Fibroblast of lung (primary cell): Measurements from ENCODE around the gene ROBO1. TPM values are rescaled to one million over a fixed set of nuclear protein-coding genes. Genes with fewer than 3 reads are reported as not detected.

Experiments
- DNase-seq, 2 donors: peaks; one replicate each; pipeline versions ENCODE4 v3.0.0 to v3.0.0-alpha.2; 2010; ENCODE audit warnings: low read depth in 2 of 2
- H2AFZ ChIP-seq: 2 replicates; pipeline ENCODE4 v1.5.1; 2012; ENCODE audit warnings: low read length, control low read depth, inconsistent platforms
- H3K27ac ChIP-seq: 2 replicates; pipeline ENCODE4 v1.5.1; 2011; ENCODE audit warnings: low read length, control low read depth; ENCODE audit not compliant: insufficient read depth
- H3K27me3 ChIP-seq: 2 replicates; pipeline ENCODE4 v1.5.1; 2011; ENCODE audit warnings: mild to moderate bottlenecking, low read length; ENCODE audit not compliant: control insufficient read depth, insufficient read depth
- H3K36me3 ChIP-seq: 2 replicates; pipeline ENCODE4 v1.5.1; 2011; ENCODE audit warnings: low read length; ENCODE audit not compliant: control insufficient read depth, insufficient read depth
- H3K4me1 ChIP-seq: 2 replicates; pipeline ENCODE4 v1.5.1; 2011; ENCODE audit warnings: low read length; ENCODE audit not compliant: control insufficient read depth, insufficient read depth; ENCODE audit errors: extremely low read depth
- H3K4me2 ChIP-seq: 2 replicates; pipeline ENCODE4 v1.5.1; 2011; ENCODE audit warnings: low read length, control low read depth; ENCODE audit not compliant: insufficient read depth; ENCODE audit errors: extremely low read depth
- H3K4me3 ChIP-seq, 4 experiments: fragments of 200-600 bp in 1 of 4; sonication (generic) in 1 of 4; replicated peaks in 1 of 4; 2 replicates each; pipeline ENCODE4 v1.5.1; 2011 to 2016; ENCODE audit warnings: low read length in 4 of 4, low read depth in 3 of 4, mild to moderate bottlenecking in 3 of 4, control low read depth in 2 of 4, inconsistent platforms in 1 of 4, mixed read lengths in 1 of 4; ENCODE audit not compliant: insufficient read depth in 1 of 4; ENCODE audit errors: control extremely low read depth in 1 of 4
- H3K79me2 ChIP-seq: 2 replicates; pipeline ENCODE4 v1.5.1; 2012; ENCODE audit warnings: mild to moderate bottlenecking, low read length, inconsistent platforms; ENCODE audit not compliant: control insufficient read depth, insufficient read depth
- H3K9ac ChIP-seq: 2 replicates; pipeline ENCODE4 v1.5.1; 2011; ENCODE audit warnings: mild to moderate bottlenecking, low read length, control low read depth; ENCODE audit not compliant: insufficient read depth
- H3K9me3 ChIP-seq: 2 replicates; pipeline ENCODE4 v1.5.1; 2012; ENCODE audit warnings: low read depth, low read length; ENCODE audit not compliant: control insufficient read depth, insufficient read depth
- H4K20me1 ChIP-seq: 2 replicates; pipeline ENCODE4 v1.5.1; 2011; ENCODE audit warnings: low read length; ENCODE audit not compliant: control insufficient read depth, insufficient read depth; ENCODE audit errors: extremely low read depth
- EZH2 ChIP-seq: IDR thresholded peaks from 2 replicates; pipeline ENCODE4 v1.5.1; 2012; ENCODE audit warnings: low read length, control low read depth, mild to moderate bottlenecking; ENCODE audit errors: missing control alignments
- polyA plus RNA-seq, 2 donors: library from polyadenylated mRNA; depleted of rRNA in 1 of 2; stranded (reverse) in 1 of 2; unstranded in 1 of 2; fragments of >200 nt; gene quantifications; 2 replicates each; pipeline ENCODE4 v1.2.1, GENCODE V29; 2011 to 2012; ENCODE audit warnings: missing spikeins in 1 of 2
- total RNA-seq: library from RNA; depleted of rRNA; stranded (reverse); fragments of >200 nt; gene quantifications from 2 replicates; pipeline ENCODE4 v1.2.1, GENCODE V29; 2014
- TF ChIP-seq, protein P1 (sequence below), 2 donors: IDR thresholded peaks in 1 of 2; conservative IDR thresholded peaks in 1 of 2; 1 replicate in 1 of 2; 2 replicates in 1 of 2; pipeline ENCODE4 v1.5.1; 2011 to 2012; ENCODE audit warnings: low read length in 2 of 2, control low read depth in 1 of 2, inconsistent platforms in 1 of 2, low read depth in 1 of 2, mild to moderate bottlenecking in 1 of 2

ROBO1 gene
- total and polyA plus RNA-seq, 2 donors (not counting 1 experiment from before 2014, with no cell fraction given), result 53.8 to 104 TPM

DNA sequence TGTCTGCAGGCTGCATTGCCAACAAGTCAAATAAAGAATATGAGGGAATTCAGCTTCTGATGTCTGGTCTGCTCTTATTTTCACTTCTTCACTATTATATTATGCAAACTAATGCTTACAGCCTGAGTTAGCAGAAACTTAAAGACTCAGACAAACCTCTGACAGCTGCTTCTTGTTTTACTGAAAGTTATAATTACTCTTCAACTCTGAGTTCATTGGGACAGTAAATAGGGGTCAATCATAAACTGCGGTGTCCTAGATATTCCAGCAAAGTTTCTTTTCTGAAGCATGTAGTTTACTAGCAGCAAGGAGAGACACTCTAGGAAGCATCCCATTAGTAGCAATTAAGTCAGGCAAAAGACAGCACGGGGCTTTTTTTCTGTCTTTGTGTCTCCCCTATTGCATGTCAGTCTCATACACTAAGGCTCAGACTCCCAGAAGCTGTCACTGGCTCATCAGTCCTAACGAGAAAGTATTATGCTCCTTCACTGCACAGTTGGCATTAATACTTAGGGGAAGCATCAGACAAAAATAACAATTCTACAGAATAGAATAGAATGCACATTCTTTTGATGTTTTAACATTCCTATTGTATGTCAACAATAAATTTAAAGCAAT, 1060.8 kb downstream of the ROBO1 start:
- H4K20me1 ChIP-seq, result no peaks in the 10 kb centered on the region
- no peak overlapping the region for H3K4me3 ChIP-seq
- H3K79me2 ChIP-seq, result no peaks in the 10 kb centered on the region
- no peaks in the 10 kb centered on the region for H3K36me3 ChIP-seq
- TF ChIP-seq EZH2, result no peak
- TF ChIP-seq, protein P1, sequence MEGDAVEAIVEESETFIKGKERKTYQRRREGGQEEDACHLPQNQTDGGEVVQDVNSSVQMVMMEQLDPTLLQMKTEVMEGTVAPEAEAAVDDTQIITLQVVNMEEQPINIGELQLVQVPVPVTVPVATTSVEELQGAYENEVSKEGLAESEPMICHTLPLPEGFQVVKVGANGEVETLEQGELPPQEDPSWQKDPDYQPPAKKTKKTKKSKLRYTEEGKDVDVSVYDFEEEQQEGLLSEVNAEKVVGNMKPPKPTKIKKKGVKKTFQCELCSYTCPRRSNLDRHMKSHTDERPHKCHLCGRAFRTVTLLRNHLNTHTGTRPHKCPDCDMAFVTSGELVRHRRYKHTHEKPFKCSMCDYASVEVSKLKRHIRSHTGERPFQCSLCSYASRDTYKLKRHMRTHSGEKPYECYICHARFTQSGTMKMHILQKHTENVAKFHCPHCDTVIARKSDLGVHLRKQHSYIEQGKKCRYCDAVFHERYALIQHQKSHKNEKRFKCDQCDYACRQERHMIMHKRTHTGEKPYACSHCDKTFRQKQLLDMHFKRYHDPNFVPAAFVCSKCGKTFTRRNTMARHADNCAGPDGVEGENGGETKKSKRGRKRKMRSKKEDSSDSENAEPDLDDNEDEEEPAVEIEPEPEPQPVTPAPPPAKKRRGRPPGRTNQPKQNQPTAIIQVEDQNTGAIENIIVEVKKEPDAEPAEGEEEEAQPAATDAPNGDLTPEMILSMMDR (conservative IDR thresholded peaks at IDR 0.05 in 1 of 2, IDR thresholded peaks at IDR 0.05 in 1 of 2; ENCODE audit: low read depth in 1 of 2, low read length in 2 of 2), result no peak
- H3K9ac ChIP-seq, result no peak overlapping the region
- DNase-seq, result no peak
- H2AFZ ChIP-seq, result no peak overlapping the region
- H3K9me3 ChIP-seq, result no peaks in the 10 kb centered on the region
- H3K27me3 ChIP-seq, result no peaks in the 10 kb centered on the region
- H3K4me2 ChIP-seq, result no peak overlapping the region
- H3K4me1 ChIP-seq, result no peaks in the 10 kb centered on the region
- no peak overlapping the region for H3K27ac ChIP-seq

DNA sequence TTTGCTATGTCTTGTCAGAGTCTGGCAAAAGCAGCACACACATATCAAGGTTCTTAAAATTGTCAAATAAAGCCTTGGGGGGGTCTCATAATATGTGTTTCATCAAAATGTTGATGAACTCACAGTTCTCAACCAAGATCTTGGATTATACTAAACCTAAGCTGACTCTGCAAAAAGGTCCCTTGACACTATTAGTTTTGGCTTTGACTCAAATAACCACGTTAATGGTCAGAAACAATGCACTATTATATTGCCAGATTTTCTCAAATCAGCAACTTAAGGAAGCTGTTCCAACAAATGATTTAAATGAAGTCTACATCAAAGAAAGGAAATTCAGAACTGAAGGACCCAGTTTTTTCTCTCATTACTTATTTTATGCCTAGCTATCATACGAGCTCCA, 1063.9 kb downstream of the ROBO1 start:
- no peaks in the 10 kb centered on the region for H3K79me2 ChIP-seq
- H3K27ac ChIP-seq, result no peak overlapping the region
- no peaks in the 10 kb centered on the region for H3K27me3 ChIP-seq
- no peak overlapping the region for H3K4me3 ChIP-seq
- no peaks in the 10 kb centered on the region for H4K20me1 ChIP-seq
- H3K9ac ChIP-seq, result no peak overlapping the region
- no peaks in the 10 kb centered on the region for H3K9me3 ChIP-seq
- no peaks in the 10 kb centered on the region for H3K4me1 ChIP-seq
- TF ChIP-seq, protein P1 (conservative IDR thresholded peaks at IDR 0.05 in 1 of 2, IDR thresholded peaks at IDR 0.05 in 1 of 2; ENCODE audit: low read depth in 1 of 2, low read length in 2 of 2), result no peak
- TF ChIP-seq EZH2, result no peak
- H3K4me2 ChIP-seq, result no peak overlapping the region
- DNase-seq, result peak in 1 of 2 donors; percentile 31
- H2AFZ ChIP-seq, result no peak overlapping the region
- no peaks in the 10 kb centered on the region for H3K36me3 ChIP-seq

DNA sequence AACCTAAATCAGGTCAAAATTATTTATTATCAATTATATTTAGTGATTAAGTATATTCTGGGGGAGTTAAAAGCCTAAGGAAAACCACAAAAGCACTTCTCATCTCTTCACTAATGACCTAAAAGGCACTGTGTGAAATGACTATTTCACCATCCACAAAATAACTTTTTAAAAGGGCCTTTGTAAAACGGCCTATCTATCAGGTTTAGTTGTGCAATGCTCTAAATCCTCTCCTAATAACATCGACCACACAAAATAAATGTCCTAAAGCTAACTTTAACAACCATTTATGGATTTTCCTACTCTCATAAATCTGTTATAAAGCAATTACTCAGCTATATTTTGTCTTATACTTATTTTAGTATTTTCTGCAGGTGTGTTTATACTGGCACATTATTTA, 1066.3 kb downstream of the ROBO1 start:
- no peaks in the 10 kb centered on the region for H3K79me2 ChIP-seq
- no peak for TF ChIP-seq EZH2
- TF ChIP-seq, protein P1 (conservative IDR thresholded peaks at IDR 0.05 in 1 of 2, IDR thresholded peaks at IDR 0.05 in 1 of 2; ENCODE audit: low read depth in 1 of 2, low read length in 2 of 2), result no peak
- no peaks in the 10 kb centered on the region for H3K9me3 ChIP-seq
- H4K20me1 ChIP-seq, result no peaks in the 10 kb centered on the region
- no peak for DNase-seq
- no peak overlapping the region for H3K4me3 ChIP-seq
- no peak overlapping the region for H3K9ac ChIP-seq
- H3K4me1 ChIP-seq, result no peaks in the 10 kb centered on the region
- no peaks in the 10 kb centered on the region for H3K27me3 ChIP-seq
- H3K36me3 ChIP-seq, result no peaks in the 10 kb centered on the region
- no peak overlapping the region for H2AFZ ChIP-seq
- no peak overlapping the region for H3K27ac ChIP-seq
- H3K4me2 ChIP-seq, result no peak overlapping the region
